ENCODE data around the gene TMEM134. TPM values are rescaled to one million over a fixed set of nuclear protein-coding genes. Genes with fewer than 3 reads are reported as not detected.

TMEM134 gene
- total and polyA plus RNA-seq, 9 of the 15 experiments (the other 6 are each of a cell fraction or from before 2014, with no cell fraction given) = 0.63 to 48.4 (median 10.7) TPM

- H3K9me3 ChIP-seq (replicated peaks; ENCODE audit: control insufficient read depth, insufficient read depth, low read depth, low read length) = no peaks in the 10 kb centered on the region
- no peaks in the 10 kb centered on the region for H3K27me3 ChIP-seq (ENCODE audit: control insufficient read depth in 2 of 2, insufficient read depth in 2 of 2, low read length in 2 of 2)
- WGBS (ENCODE audit: insufficient coverage, low coverage, missing lambda C conversion rate) = 98% methylated on average over 9 of the region's 16 CpGs
- H3K4me3 ChIP-seq = no peak overlapping the region
- H3K79me2 ChIP-seq (ENCODE audit: control insufficient read depth, insufficient read depth, low read length) = no peaks in the 10 kb centered on the region
- DNase-seq (ENCODE audit: extremely low read depth in 1 of 4, low spot score in 3 of 4) (no peak), FAIRE-seq (no peak), ATAC-seq (no peak)
- ChIA-PET POLR2A (no interaction called here), CTCF (ENCODE audit: low intra/inter-chr PET ratio) (no interaction called here)
- BruUV-seq (replicated peaks) = no TSS peak
- H3K9me1 ChIP-seq (ENCODE audit: control insufficient read depth, insufficient read depth, low read length) = no peaks in the 10 kb centered on the region
- in situ Hi-C loops (cut with MboI) = no loop called here
- H2AFZ ChIP-seq (ENCODE audit: low read depth, low read length) = no peak overlapping the region
- no peak overlapping the region for H3K4me2 ChIP-seq (ENCODE audit: insufficient read depth, low read length)
- no peak overlapping the region for H3K27ac ChIP-seq (ENCODE audit: extremely low read depth, low read depth, low read length)
- intact Hi-C loops (cut with micrococcal nuclease) = no loop called here
- no peak overlapping the region for H3K9ac ChIP-seq (ENCODE audit: insufficient read depth in 1 of 2, low read depth in 2 of 2, low read length in 2 of 2)
- no peaks in the 10 kb centered on the region for H4K20me1 ChIP-seq (replicated peaks; ENCODE audit: control insufficient read depth, insufficient read depth, low read length)
- TF ChIP-seq ZFP36 (IDR thresholded peaks at IDR 0.05; ENCODE audit: low read depth, low read length, partially characterized antibody) (no peak), BACH1 (tag; IDR thresholded peaks at IDR 0.05) (no peak), TAF9B (IDR thresholded peaks at IDR 0.05; ENCODE audit: partially characterized antibody) (no peak), ZKSCAN1 (IDR thresholded peaks at IDR 0.05; ENCODE audit: low read depth, low read length) (no peak), HDAC1 (IDR thresholded peaks at IDR 0.05) (no peak), ZNF57 (CRISPR knock-in tag; IDR thresholded peaks at IDR 0.05) (no peak), HOMEZ (CRISPR knock-in tag; IDR thresholded peaks at IDR 0.05) (no peak), ZBTB40 (IDR thresholded peaks at IDR 0.05) (no peak), ZBTB40 (CRISPR knock-in tag; IDR thresholded peaks at IDR 0.05) (no peak)
- H3K4me1 ChIP-seq (replicated peaks in 1 of 2; ENCODE audit: control insufficient read depth in 2 of 2, insufficient read depth in 2 of 2, low read length in 2 of 2) = peaks cover 0 to 70% of the 10 kb centered on the region in 2 experiments; a peak in 2 of 5 replicates
- H3K36me3 ChIP-seq (ENCODE audit: control insufficient read depth, insufficient read depth, low read length) = peaks cover 91% of the 10 kb centered on the region; the same call in 2 of the 3 replicates
Observed at GRCh38 chr11:67495234-67496005, 26.4 kb upstream of the TMEM134 start.

Data from K562 (cell line).